Limb (tissue), 2 donors: ENCODE measurements around the gene TPO.
A peak's percentile ranks its signal among the peaks of the same experiment; 100 is the strongest.

ENCODE experiments used
- DNase-seq, 2 donors: peaks; one replicate each; pipeline ENCODE4 v3.0.0-alpha.2; 2016; ENCODE audit errors: extremely low spot score in 2 of 2

TPO gene

GRCh38 chr2:1581965-1582625 is 168.8 kb downstream of the TPO start:
- no peak for DNase-seq

- peak in 1 of 2 donors; percentile 26 for DNase-seq
Measured at GRCh38 chr2:1582891-1583341, 169.7 kb downstream of the TPO start.

- peak in 1 of 2 donors; percentile 11 for DNase-seq
Measured at GRCh38 chr2:1584051-1584531, 170.8 kb downstream of the TPO start.

GRCh38 chr2:1584691-1585485 is 171.6 kb downstream of the TPO start:
- DNase-seq, result peak in 1 of 2 donors; percentile 25

- peak in 1 of 2 donors; percentile 21 for DNase-seq
Measured at GRCh38 chr2:1585635-1586034, 172.4 kb downstream of the TPO start.

- DNase-seq, result peak in 1 of 2 donors; percentile 24
Measured at GRCh38 chr2:1586251-1586922, 173.1 kb downstream of the TPO start.

- DNase-seq, result peak in 1 of 2 donors; percentile 34
Measured at GRCh38 chr2:1586923-1587840, 173.9 kb downstream of the TPO start.

GRCh38 chr2:1588051-1588977 is 175.1 kb downstream of the TPO start:
- no peak for DNase-seq

- DNase-seq, result no peak
Measured at GRCh38 chr2:1588978-1589621, 175.8 kb downstream of the TPO start.

GRCh38 chr2:1590596-1591460 is 177.6 kb downstream of the TPO start:
- DNase-seq, result peak in 1 of 2 donors; percentile 44

GRCh38 chr2:1591461-1591770 is 178.2 kb downstream of the TPO start:
- DNase-seq, result peak in 1 of 2 donors; percentile 38
